ACC112 (cell line): ENCODE data around the gene CPE.

ENCODE experiments used
- H2AFZ ChIP-seq: fragments of 200-600 bp; sonication (generic); one replicate; pipeline ENCODE4 v1.6.0; 2017; ENCODE audit warnings: antibody characterized with exemption, low read length; ENCODE audit not compliant: unreplicated experiment
- H3K27ac ChIP-seq: fragments of 200-600 bp; sonication (generic); 2 replicates; pipeline ENCODE4 v1.5.1; 2014; ENCODE audit warnings: low read depth, mild to moderate bottlenecking, antibody characterized with exemption, low read length, moderate library complexity
- H3K27me3 ChIP-seq: fragments of 200-600 bp; sonication (generic); 2 replicates; pipeline ENCODE4 v1.6.1; 2014; ENCODE audit warnings: mild to moderate bottlenecking, antibody characterized with exemption, low read length, moderate library complexity, mixed read lengths; ENCODE audit not compliant: insufficient read depth
- H3K36me3 ChIP-seq: fragments of 200-600 bp; sonication (generic); 2 replicates; pipeline ENCODE4 v1.6.1; 2016; ENCODE audit warnings: mild to moderate bottlenecking, antibody characterized with exemption, low read length, moderate library complexity, mixed read lengths; ENCODE audit not compliant: insufficient read depth
- H3K4me1 ChIP-seq: fragments of 200-600 bp; sonication (generic); one replicate; pipeline ENCODE4 v1.6.1; 2016; ENCODE audit warnings: low read length, mixed read lengths; ENCODE audit not compliant: insufficient read depth, unreplicated experiment, control insufficient read depth
- H3K4me3 ChIP-seq: fragments of 200-600 bp; sonication (generic); 2 replicates; pipeline ENCODE4 v1.5.1; 2014; ENCODE audit warnings: mild to moderate bottlenecking, low read depth, low read length
- H3K79me2 ChIP-seq: fragments of 200-600 bp; sonication (generic); one replicate; pipeline ENCODE4 v1.6.0; 2016; ENCODE audit warnings: low read length; ENCODE audit not compliant: control insufficient read depth, unreplicated experiment, insufficient read depth

CPE gene

DNA sequence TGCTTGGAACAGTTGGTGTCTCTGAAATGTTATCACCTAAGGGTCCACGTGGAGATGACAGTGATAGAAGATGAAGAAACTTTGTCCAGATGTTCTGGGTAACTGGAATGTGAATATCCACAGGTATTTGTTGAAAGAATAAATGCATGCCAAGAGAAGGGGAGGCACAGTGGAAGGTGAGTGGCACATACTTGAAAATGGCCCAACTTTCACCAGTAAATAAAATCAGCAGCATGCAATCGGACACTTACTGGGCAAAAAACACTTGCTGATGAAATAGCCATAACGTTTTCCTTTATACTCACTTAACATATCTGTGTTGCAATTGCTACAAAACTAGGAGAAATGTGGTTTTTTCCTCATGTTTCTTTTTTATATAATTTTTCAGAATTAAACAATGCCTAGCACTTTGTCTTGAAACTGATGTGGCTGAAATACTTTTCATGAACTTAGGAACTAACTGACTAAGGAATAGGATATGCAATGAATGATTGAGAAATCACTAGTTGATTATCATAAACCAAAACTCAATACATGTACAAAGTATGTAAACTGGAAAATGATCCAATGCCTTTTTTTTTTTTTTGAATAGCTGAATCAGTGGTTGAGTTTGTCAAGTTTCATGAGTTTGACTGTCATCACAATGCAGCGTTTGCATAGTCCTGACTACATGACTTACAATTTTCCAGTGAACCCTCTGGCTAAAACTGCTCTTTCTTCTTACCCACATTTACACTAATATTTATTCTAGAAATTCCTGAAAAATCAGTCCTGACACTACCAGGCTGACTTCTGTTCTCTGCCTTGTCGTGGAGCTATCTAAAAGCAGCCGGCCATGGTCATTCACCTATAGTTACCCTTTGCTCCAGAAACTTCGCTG is 127.4 kb downstream of the CPE start:
- H2AFZ ChIP-seq, result no peak overlapping the region
- H3K79me2 ChIP-seq, result no peaks in the 10 kb centered on the region
- H3K27me3 ChIP-seq, result no peaks in the 10 kb centered on the region
- no peaks in the 10 kb centered on the region for H3K36me3 ChIP-seq
- H3K4me1 ChIP-seq, result peaks cover 32% of the 10 kb centered on the region
- H3K27ac ChIP-seq, result peak overlapping the region; percentile 70
- H3K4me3 ChIP-seq, result no peak overlapping the region

DNA sequence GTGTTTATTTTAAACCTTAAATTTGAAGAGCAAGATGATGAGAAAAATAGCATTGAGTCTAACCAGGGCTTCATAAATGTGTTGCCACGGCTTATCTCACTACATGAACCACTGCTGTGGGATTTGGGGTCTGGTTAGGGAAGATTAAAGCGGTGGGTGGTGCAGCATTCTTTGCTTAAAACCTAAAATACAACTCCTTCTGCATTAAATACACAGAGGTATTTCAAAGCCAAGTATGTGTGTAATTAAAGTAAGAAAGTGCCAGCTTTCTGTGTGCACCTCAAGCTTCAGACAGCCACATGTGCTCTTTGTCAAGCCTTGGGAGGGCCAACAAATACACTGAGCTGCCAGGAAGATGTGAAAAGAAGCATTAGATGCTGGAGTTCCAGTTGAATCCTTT is 128.0 kb downstream of the CPE start:
- Histone ChIP-seq H3K4me3 (no peak overlapping the region), H3K36me3 (no peaks in the 10 kb centered on the region), H3K4me1 (peaks cover 32% of the 10 kb centered on the region), H3K79me2 (no peaks in the 10 kb centered on the region), H3K27me3 (no peaks in the 10 kb centered on the region), H3K27ac (peak overlapping the region; percentile 42), H2AFZ (no peak overlapping the region)

DNA sequence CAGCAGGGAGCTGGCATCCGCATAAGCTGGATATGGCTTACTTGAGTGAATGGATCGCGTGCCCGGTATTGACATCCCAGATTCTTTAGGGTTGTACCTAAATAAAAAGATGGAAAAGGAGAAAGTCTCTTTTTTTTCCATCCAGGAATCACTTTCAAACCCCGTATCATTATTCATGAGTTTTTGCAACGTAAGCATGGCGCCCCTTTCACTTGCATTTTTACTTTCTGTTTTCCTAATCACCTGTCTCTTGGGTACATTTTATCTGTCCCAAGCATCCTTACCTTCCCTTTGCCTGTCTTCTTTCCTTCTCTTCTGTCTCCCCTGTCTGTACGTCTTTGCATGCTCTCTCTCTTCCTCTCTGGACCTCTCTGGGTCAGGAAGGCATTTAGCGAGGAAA is 128.6 kb downstream of the CPE start:
- H3K4me1 ChIP-seq, result peaks cover 27% of the 10 kb centered on the region
- no peaks in the 10 kb centered on the region for H3K27me3 ChIP-seq
- H3K36me3 ChIP-seq, result no peaks in the 10 kb centered on the region
- H2AFZ ChIP-seq, result no peak overlapping the region
- no peak overlapping the region for H3K27ac ChIP-seq
- no peak overlapping the region for H3K4me3 ChIP-seq
- H3K79me2 ChIP-seq, result no peaks in the 10 kb centered on the region

DNA sequence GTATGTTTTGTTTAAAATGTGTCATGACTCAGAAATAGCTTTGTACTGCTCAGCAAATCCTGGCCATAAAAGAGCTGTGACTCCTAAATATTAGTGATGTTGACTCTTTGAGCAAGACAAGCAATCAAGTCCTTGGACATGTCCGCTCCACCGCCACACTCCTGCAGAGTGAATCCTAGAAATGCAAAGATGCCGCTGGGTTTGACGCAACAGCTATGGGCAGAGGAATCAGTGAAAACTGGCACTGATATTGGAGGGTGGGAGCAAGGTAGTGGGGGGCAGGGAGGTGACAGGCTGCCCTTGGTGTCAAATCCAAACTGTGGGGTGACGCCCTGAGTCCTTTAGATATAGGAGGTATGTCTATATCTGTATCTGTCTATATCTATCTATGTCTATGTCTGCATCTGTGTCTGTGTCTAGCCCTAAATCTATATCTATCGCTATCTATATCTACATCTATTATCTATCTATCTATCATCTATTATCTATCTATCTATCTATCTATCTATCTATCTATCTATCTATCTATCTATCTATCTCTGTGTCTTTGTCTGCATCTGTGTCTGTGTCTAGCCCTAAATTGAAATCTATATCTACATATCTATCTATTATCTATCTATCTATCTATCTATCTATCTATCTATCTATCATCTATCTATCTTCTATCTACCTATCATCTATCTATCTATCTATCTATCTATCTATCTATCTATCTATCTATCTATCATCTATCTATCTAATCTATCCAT is 129.7 kb downstream of the CPE start:
- Histone ChIP-seq H3K27me3 (no peaks in the 10 kb centered on the region), H2AFZ (no peak overlapping the region), H3K36me3 (no peaks in the 10 kb centered on the region), H3K4me1 (peaks cover 16% of the 10 kb centered on the region), H3K27ac (no peak overlapping the region), H3K4me3 (no peak overlapping the region), H3K79me2 (no peaks in the 10 kb centered on the region)

- no peak overlapping the region for H2AFZ ChIP-seq
- H3K4me3 ChIP-seq, result no peak overlapping the region
- no peaks in the 10 kb centered on the region for H3K4me1 ChIP-seq
- H3K27ac ChIP-seq, result no peak overlapping the region
- no peaks in the 10 kb centered on the region for H3K79me2 ChIP-seq
- H3K36me3 ChIP-seq, result no peaks in the 10 kb centered on the region
- no peaks in the 10 kb centered on the region for H3K27me3 ChIP-seq
These were observed 133.6 kb downstream of the CPE start for GRCh38 chr4:165512424-165512823.

DNA sequence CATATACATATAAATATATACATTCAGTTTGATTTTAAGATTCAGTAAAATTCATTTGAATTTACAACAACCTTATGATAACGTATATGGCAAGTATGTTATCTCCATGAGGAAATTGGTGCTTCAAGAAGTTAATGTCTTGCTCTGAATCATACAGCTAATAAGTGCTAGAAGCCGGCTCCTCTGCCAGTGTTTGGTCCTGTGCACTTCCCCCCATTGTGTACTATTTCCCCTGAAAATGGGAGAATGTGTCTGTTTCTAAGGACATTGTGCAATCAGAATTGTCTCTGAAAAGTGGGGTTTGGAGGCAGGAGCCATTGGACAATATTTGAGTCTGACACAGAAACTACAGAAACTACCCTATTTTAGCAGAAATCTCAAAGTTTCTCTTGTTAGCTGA is 135.9 kb downstream of the CPE start:
- no peaks in the 10 kb centered on the region for H3K4me1 ChIP-seq
- no peaks in the 10 kb centered on the region for H3K79me2 ChIP-seq
- no peaks in the 10 kb centered on the region for H3K36me3 ChIP-seq
- H3K27me3 ChIP-seq, result no peaks in the 10 kb centered on the region
- no peak overlapping the region for H2AFZ ChIP-seq
- H3K27ac ChIP-seq, result no peak overlapping the region
- H3K4me3 ChIP-seq, result no peak overlapping the region

- Histone ChIP-seq H3K4me1 (no peaks in the 10 kb centered on the region), H2AFZ (no peak overlapping the region), H3K4me3 (no peak overlapping the region), H3K79me2 (no peaks in the 10 kb centered on the region), H3K27ac (no peak overlapping the region), H3K36me3 (no peaks in the 10 kb centered on the region), H3K27me3 (no peaks in the 10 kb centered on the region)
These were observed 136.4 kb downstream of the CPE start for GRCh38 chr4:165515201-165515600.

- Histone ChIP-seq H3K4me1 (no peaks in the 10 kb centered on the region), H3K79me2 (no peaks in the 10 kb centered on the region), H3K27me3 (no peaks in the 10 kb centered on the region), H3K27ac (no peak overlapping the region), H2AFZ (no peak overlapping the region), H3K4me3 (no peak overlapping the region), H3K36me3 (no peaks in the 10 kb centered on the region)
These were observed 137.5 kb downstream of the CPE start for GRCh38 chr4:165516281-165516833.

DNA sequence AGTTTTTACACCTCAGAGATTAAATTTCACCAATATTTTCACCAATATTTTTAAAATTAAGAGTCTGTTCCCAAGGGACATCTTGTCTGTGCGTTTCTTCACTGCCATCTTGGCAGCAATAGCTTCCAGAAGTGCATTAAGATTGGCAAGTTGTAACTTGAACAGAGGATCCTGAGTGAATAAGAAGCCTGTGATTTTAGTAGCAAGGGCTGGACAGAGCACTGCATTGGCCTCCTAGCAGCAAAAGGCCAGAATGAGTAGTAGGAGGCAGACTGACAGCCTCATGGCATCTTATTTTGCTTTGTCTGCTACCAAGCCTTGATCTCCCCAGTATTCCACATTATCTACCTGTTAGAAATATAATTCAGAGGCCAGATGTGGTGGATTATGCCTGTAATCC is 138.4 kb downstream of the CPE start:
- H3K4me1 ChIP-seq, result no peaks in the 10 kb centered on the region
- H3K27me3 ChIP-seq, result no peaks in the 10 kb centered on the region
- H3K79me2 ChIP-seq, result no peaks in the 10 kb centered on the region
- no peak overlapping the region for H3K27ac ChIP-seq
- H3K36me3 ChIP-seq, result no peaks in the 10 kb centered on the region
- H3K4me3 ChIP-seq, result no peak overlapping the region
- no peak overlapping the region for H2AFZ ChIP-seq

DNA sequence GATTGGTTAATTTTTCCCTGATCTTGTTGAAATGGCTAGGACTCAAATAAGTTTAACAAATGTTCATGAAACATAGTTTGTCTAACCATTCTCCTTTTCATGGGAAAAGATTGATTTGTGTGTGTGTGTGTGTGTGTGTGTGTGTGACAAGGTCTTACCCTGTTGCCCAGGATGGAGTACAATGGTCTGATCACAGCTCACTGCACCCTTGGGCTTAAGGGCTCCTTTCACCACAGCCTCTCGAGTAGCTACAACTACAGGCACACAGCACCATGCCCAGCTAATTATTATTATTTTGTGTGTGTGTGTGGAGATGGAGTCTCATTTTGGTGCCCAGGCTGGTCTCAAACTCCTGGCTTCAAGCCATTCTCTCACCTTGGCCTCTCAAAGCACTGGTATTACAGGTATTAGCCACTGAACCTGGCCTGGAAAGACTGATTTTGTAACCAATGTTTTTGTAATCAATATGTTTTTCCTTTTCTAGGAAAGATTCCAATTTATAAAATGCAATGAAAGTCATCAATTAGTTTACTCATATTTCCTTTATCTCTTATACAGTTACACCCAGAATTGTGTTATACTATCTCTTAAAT is 139.3 kb downstream of the CPE start:
- Histone ChIP-seq H3K4me1 (no peaks in the 10 kb centered on the region), H2AFZ (no peak overlapping the region), H3K27me3 (no peaks in the 10 kb centered on the region), H3K4me3 (no peak overlapping the region), H3K27ac (no peak overlapping the region), H3K79me2 (no peaks in the 10 kb centered on the region), H3K36me3 (no peaks in the 10 kb centered on the region)
